Lower leg skin (tissue), 3 donors: Measurements from ENCODE around the gene DOCK1.

ENCODE experiments used
- POLR2A ChIP-seq, 2 donors: fragments of 450-650 bp; IDR thresholded peaks; one replicate each; pipeline ENCODE4 v1.6.1; 2016 to 2017; ENCODE audit warnings: antibody characterized with exemption in 2 of 2, mild to moderate bottlenecking in 1 of 2, moderate library complexity in 1 of 2
- TF ChIP-seq, protein P1 (sequence below), 3 donors: fragments of 450-650 bp; IDR thresholded peaks; one replicate each; pipeline ENCODE4 v1.5.1; 2016; ENCODE audit warnings: antibody characterized with exemption in 3 of 3, mild to moderate bottlenecking in 3 of 3, moderate library complexity in 2 of 3

DNA sequence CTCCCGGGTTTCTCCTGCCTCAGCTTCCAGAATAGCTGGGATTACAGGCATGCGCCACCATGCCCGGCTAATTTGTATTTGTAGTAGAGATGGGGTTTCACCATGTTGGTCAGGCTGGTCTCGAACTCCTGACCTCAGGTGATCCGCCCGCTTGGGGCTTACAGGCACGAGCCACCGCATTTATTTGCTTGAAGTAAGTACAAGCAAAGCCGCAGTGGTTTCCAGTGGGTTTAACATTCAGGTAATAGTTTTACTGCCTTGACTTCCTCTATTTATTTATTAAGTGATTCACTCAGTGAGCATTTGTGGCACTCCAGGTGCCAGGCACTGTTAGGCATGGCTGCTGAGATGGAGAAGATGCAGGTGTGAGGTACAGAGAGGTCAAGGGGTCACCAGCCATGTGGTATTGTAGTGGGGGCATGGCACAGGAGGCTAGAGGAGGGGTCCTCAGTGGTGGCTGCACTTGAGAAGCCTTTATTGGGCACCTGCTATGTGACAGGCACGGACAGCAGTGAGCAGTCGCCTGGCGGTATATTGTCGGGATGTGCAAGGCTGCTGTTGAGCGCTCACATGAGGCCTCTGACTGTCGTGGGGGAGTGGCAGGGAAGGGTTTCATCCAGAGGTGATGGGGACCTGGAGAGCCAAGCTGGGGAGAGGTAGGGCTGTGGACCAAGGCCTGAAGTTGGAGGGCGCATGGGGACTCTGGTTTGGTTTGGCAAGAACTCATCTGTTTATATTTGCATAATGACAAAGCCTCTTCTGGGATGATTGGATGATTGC, 54.9 kb downstream of the DOCK1 start:
- TF ChIP-seq, protein P1, sequence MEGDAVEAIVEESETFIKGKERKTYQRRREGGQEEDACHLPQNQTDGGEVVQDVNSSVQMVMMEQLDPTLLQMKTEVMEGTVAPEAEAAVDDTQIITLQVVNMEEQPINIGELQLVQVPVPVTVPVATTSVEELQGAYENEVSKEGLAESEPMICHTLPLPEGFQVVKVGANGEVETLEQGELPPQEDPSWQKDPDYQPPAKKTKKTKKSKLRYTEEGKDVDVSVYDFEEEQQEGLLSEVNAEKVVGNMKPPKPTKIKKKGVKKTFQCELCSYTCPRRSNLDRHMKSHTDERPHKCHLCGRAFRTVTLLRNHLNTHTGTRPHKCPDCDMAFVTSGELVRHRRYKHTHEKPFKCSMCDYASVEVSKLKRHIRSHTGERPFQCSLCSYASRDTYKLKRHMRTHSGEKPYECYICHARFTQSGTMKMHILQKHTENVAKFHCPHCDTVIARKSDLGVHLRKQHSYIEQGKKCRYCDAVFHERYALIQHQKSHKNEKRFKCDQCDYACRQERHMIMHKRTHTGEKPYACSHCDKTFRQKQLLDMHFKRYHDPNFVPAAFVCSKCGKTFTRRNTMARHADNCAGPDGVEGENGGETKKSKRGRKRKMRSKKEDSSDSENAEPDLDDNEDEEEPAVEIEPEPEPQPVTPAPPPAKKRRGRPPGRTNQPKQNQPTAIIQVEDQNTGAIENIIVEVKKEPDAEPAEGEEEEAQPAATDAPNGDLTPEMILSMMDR (IDR thresholded peaks at IDR 0.05) = no peak
- no peak for TF ChIP-seq POLR2A (IDR thresholded peaks at IDR 0.05)
